Astrocyte (in vitro differentiated cells and primary cell): ENCODE measurements around the gene ZNF80.

Source experiments
- CTCF ChIP-seq: IDR thresholded peaks from 2 replicates; pipeline ENCODE4 v1.5.1; 2011; ENCODE audit warnings: low read depth, mild to moderate bottlenecking, inconsistent platforms, low read length, moderate library complexity; ENCODE audit not compliant: insufficient read depth
- EZH2 ChIP-seq: IDR thresholded peaks from 2 replicates; pipeline ENCODE4 v1.6.1; 2012; ENCODE audit warnings: mild to moderate bottlenecking, low read length, inconsistent platforms; ENCODE audit not compliant: insufficient read depth

DNA sequence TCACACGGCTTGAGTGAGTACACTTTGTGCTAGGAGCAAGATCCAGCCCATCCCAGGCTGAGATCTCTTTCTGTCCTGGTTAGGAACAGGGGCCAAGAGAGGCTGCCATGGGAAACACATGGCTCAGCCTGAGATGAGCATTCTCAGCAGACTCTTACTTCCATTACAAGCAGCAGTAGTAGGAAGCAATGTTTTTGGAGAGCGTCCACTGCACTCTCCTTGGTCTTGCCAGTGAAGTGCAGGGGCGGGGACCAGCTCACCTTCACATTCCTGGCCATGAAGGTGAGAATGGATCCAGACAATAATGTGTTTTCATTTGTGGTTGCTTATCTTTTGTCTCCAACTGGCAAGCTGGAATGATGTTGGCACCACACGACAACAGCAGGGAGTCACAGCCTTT, 24.7 kb downstream of the ZNF80 start:
- TF ChIP-seq CTCF (no peak), EZH2 (no peak)
